Measurements from ENCODE around the gene PICALM.
"Not testable (repeated sequence)": the region's sequence is repeated elsewhere in the genome, so short reads cannot be mapped to it uniquely, and the experiment has no call there.

PICALM gene

GRCh38 chr11:85953491-85954143 lies 115.3 kb downstream of the PICALM start:
- no peak overlapping the region for H3K9ac ChIP-seq (ENCODE audit: low read length)
- H3K27ac ChIP-seq (ENCODE audit: low read depth, low read length), result no peak overlapping the region
- peaks cover 4% of the 10 kb centered on the region for H3K4me1 ChIP-seq (ENCODE audit: control insufficient read depth, insufficient read depth, low read length)
- H3K27me3 ChIP-seq (ENCODE audit: control insufficient read depth, insufficient read depth, low read length), result no peaks in the 10 kb centered on the region
- H3K36me3 ChIP-seq (ENCODE audit: control insufficient read depth, insufficient read depth, low read length), result peaks cover 4% of the 10 kb centered on the region
- H3K4me3 ChIP-seq (ENCODE audit: low read length), result no peak overlapping the region

- H3K9ac ChIP-seq (ENCODE audit: low read length); H3K27ac ChIP-seq (ENCODE audit: low read depth, low read length); H3K4me1 ChIP-seq (ENCODE audit: control insufficient read depth, insufficient read depth, low read length); H3K36me3 ChIP-seq (ENCODE audit: control insufficient read depth, insufficient read depth, low read length); H3K27me3 ChIP-seq (ENCODE audit: control insufficient read depth, insufficient read depth, low read length); H3K4me3 ChIP-seq (ENCODE audit: low read length): not testable (repeated sequence)
Measured at GRCh38 chr11:85952108-85952485, 116.8 kb downstream of the PICALM start.

- Histone ChIP-seq H3K4me3 (ENCODE audit: low read length) (no peak overlapping the region), H3K4me1 (ENCODE audit: control insufficient read depth, insufficient read depth, low read length) (peaks cover 9% of the 10 kb centered on the region), H3K36me3 (ENCODE audit: control insufficient read depth, insufficient read depth, low read length) (peaks cover 3% of the 10 kb centered on the region), H3K27me3 (ENCODE audit: control insufficient read depth, insufficient read depth, low read length) (no peaks in the 10 kb centered on the region), H3K27ac (ENCODE audit: low read depth, low read length) (no peak overlapping the region), H3K9ac (ENCODE audit: low read length) (no peak overlapping the region)
Measured at GRCh38 chr11:85951428-85952107, 117.3 kb downstream of the PICALM start.

GRCh38 chr11:85951049-85951405 lies 117.9 kb downstream of the PICALM start:
- Histone ChIP-seq H3K36me3 (ENCODE audit: control insufficient read depth, insufficient read depth, low read length) (no peaks in the 10 kb centered on the region), H3K4me1 (ENCODE audit: control insufficient read depth, insufficient read depth, low read length) (peaks cover 9% of the 10 kb centered on the region), H3K27me3 (ENCODE audit: control insufficient read depth, insufficient read depth, low read length) (no peaks in the 10 kb centered on the region), H3K4me3 (ENCODE audit: low read length) (no peak overlapping the region), H3K27ac (ENCODE audit: low read depth, low read length) (no peak overlapping the region), H3K9ac (ENCODE audit: low read length) (no peak overlapping the region)

- no peak overlapping the region for H3K27ac ChIP-seq (ENCODE audit: low read depth, low read length)
- no peaks in the 10 kb centered on the region for H3K36me3 ChIP-seq (ENCODE audit: control insufficient read depth, insufficient read depth, low read length)
- H3K4me1 ChIP-seq (ENCODE audit: control insufficient read depth, insufficient read depth, low read length), result peaks cover 9% of the 10 kb centered on the region
Measured at GRCh38 chr11:85950317-85951048, 118.4 kb downstream of the PICALM start.

GRCh38 chr11:85949798-85950197 lies 119.1 kb downstream of the PICALM start:
- Histone ChIP-seq H3K36me3 (ENCODE audit: control insufficient read depth, insufficient read depth, low read length) (no peaks in the 10 kb centered on the region), H3K4me1 (ENCODE audit: control insufficient read depth, insufficient read depth, low read length) (peaks cover 5% of the 10 kb centered on the region), H3K27ac (ENCODE audit: low read depth, low read length) (no peak overlapping the region), H3K4me3 (ENCODE audit: low read length) (no peak overlapping the region), H3K9ac (ENCODE audit: low read length) (no peak overlapping the region), H3K27me3 (ENCODE audit: control insufficient read depth, insufficient read depth, low read length) (no peaks in the 10 kb centered on the region)

More at GRCh38 chr11:85950317-85951048, 118.4 kb downstream of the PICALM start:
- H3K4me3 ChIP-seq (ENCODE audit: low read length), result no peak overlapping the region
- no peaks in the 10 kb centered on the region for H3K27me3 ChIP-seq (ENCODE audit: control insufficient read depth, insufficient read depth, low read length)
- H3K9ac ChIP-seq (ENCODE audit: low read length), result no peak overlapping the region

- no peaks in the 10 kb centered on the region for H3K27me3 ChIP-seq (ENCODE audit: control insufficient read depth, insufficient read depth, low read length)
- peaks cover 5% of the 10 kb centered on the region for H3K4me1 ChIP-seq (ENCODE audit: control insufficient read depth, insufficient read depth, low read length)
- no peak overlapping the region for H3K9ac ChIP-seq (ENCODE audit: low read length)
- H3K4me3 ChIP-seq (ENCODE audit: low read length), result no peak overlapping the region
- no peaks in the 10 kb centered on the region for H3K36me3 ChIP-seq (ENCODE audit: control insufficient read depth, insufficient read depth, low read length)
- no peak overlapping the region for H3K27ac ChIP-seq (ENCODE audit: low read depth, low read length)
Measured at GRCh38 chr11:85948884-85949283, 120.0 kb downstream of the PICALM start.

- Histone ChIP-seq H3K9ac (ENCODE audit: low read length) (no peak overlapping the region), H3K27me3 (ENCODE audit: control insufficient read depth, insufficient read depth, low read length) (no peaks in the 10 kb centered on the region), H3K27ac (ENCODE audit: low read depth, low read length) (no peak overlapping the region)
Measured at GRCh38 chr11:85947431-85948272, 121.2 kb downstream of the PICALM start.

GRCh38 chr11:85946221-85946620 lies 122.7 kb downstream of the PICALM start:
- H3K4me1 ChIP-seq (ENCODE audit: control insufficient read depth, insufficient read depth, low read length), result peaks cover 5% of the 10 kb centered on the region
- no peak overlapping the region for H3K9ac ChIP-seq (ENCODE audit: low read length)
- H3K36me3 ChIP-seq (ENCODE audit: control insufficient read depth, insufficient read depth, low read length), result no peaks in the 10 kb centered on the region
- H3K27ac ChIP-seq (ENCODE audit: low read depth, low read length), result no peak overlapping the region
- no peaks in the 10 kb centered on the region for H3K27me3 ChIP-seq (ENCODE audit: control insufficient read depth, insufficient read depth, low read length)
- H3K4me3 ChIP-seq (ENCODE audit: low read length), result no peak overlapping the region

More at GRCh38 chr11:85947431-85948272, 121.2 kb downstream of the PICALM start:
- Histone ChIP-seq H3K4me3 (ENCODE audit: low read length) (no peak overlapping the region), H3K36me3 (ENCODE audit: control insufficient read depth, insufficient read depth, low read length) (no peaks in the 10 kb centered on the region), H3K4me1 (ENCODE audit: control insufficient read depth, insufficient read depth, low read length) (peaks cover 5% of the 10 kb centered on the region)

- Histone ChIP-seq H3K9ac (ENCODE audit: low read length) (no peak overlapping the region), H3K27me3 (ENCODE audit: control insufficient read depth, insufficient read depth, low read length) (no peaks in the 10 kb centered on the region), H3K27ac (ENCODE audit: low read depth, low read length) (no peak overlapping the region), H3K36me3 (ENCODE audit: control insufficient read depth, insufficient read depth, low read length) (no peaks in the 10 kb centered on the region), H3K4me3 (ENCODE audit: low read length) (no peak overlapping the region), H3K4me1 (ENCODE audit: control insufficient read depth, insufficient read depth, low read length) (peaks cover 5% of the 10 kb centered on the region)
Measured at GRCh38 chr11:85945788-85946187, 123.1 kb downstream of the PICALM start.

GRCh38 chr11:85945296-85945695 lies 123.6 kb downstream of the PICALM start:
- H3K27ac ChIP-seq (ENCODE audit: low read depth, low read length), result no peak overlapping the region
- no peaks in the 10 kb centered on the region for H3K36me3 ChIP-seq (ENCODE audit: control insufficient read depth, insufficient read depth, low read length)

GRCh38 chr11:85941380-85941973 lies 127.4 kb downstream of the PICALM start:
- Histone ChIP-seq H3K36me3 (ENCODE audit: control insufficient read depth, insufficient read depth, low read length) (no peaks in the 10 kb centered on the region), H3K4me3 (ENCODE audit: low read length) (no peak overlapping the region), H3K9ac (ENCODE audit: low read length) (no peak overlapping the region), H3K4me1 (ENCODE audit: control insufficient read depth, insufficient read depth, low read length) (no peaks in the 10 kb centered on the region), H3K27me3 (ENCODE audit: control insufficient read depth, insufficient read depth, low read length) (no peaks in the 10 kb centered on the region), H3K27ac (ENCODE audit: low read depth, low read length) (no peak overlapping the region)

More at GRCh38 chr11:85945296-85945695, 123.6 kb downstream of the PICALM start:
- Histone ChIP-seq H3K4me3 (ENCODE audit: low read length) (no peak overlapping the region), H3K4me1 (ENCODE audit: control insufficient read depth, insufficient read depth, low read length) (peaks cover 5% of the 10 kb centered on the region), H3K27me3 (ENCODE audit: control insufficient read depth, insufficient read depth, low read length) (no peaks in the 10 kb centered on the region), H3K9ac (ENCODE audit: low read length) (no peak overlapping the region)
